HG03064 (cell line): ENCODE results near the gene ADIRF.
"Not testable (repeated sequence)": the region's sequence is repeated elsewhere in the genome, so short reads cannot be mapped to it uniquely, and the experiment has no call there.

Experiments
- ATAC-seq: cut with Tn5 transposase; IDR thresholded peaks from one replicate; pipeline ENCODE4 v1.9.1; 2021; ENCODE audit warnings: low read depth; ENCODE audit not compliant: unreplicated experiment

The ADIRF gene

GRCh38 chr10:87019504-87019903 is 51.2 kb downstream of the ADIRF start:
- not testable (repeated sequence) for ATAC-seq

GRCh38 chr10:87020056-87020455 is 51.8 kb downstream of the ADIRF start, which contains the start of gene FAM25A:
Gene FAM25A, plus strand, starts transcription at chr10:87020294. Its CDS starts 31 bp downstream, at chr10:87020325.
- not testable (repeated sequence) for ATAC-seq
